ENCODE measurements around the gene SIGLEC6. TPM values are rescaled to one million over a fixed set of nuclear protein-coding genes. Genes with fewer than 3 reads are reported as not detected.

SIGLEC6 gene
- total RNA-seq, 1 experiment from 2014 or later: not detected

- intact Hi-C loops (cut with micrococcal nuclease): no loop called here
- TF ChIP-seq CBX3 (IDR thresholded peaks at IDR 0.05; ENCODE audit: low read depth) (no peak), SP1 (IDR thresholded peaks at IDR 0.05; ENCODE audit: low read depth) (no peak), SIN3A (IDR thresholded peaks at IDR 0.05; ENCODE audit: low read depth) (no peak), EZH2 (IDR thresholded peaks at IDR 0.05) (no peak), ZFX (IDR thresholded peaks at IDR 0.05) (no peak), ZNF274 (IDR thresholded peaks at IDR 0.05; ENCODE audit: low read depth, low read length) (no peak), TCF7L2 (IDR thresholded peaks at IDR 0.05; ENCODE audit: borderline replicate concordance, extremely low read depth, insufficient read depth, insufficient read length) (no peak), ZBTB33 (IDR thresholded peaks at IDR 0.05; ENCODE audit: extremely low read depth, insufficient replicate concordance, low read length) (no peak)
- TF ChIP-seq, protein P1, sequence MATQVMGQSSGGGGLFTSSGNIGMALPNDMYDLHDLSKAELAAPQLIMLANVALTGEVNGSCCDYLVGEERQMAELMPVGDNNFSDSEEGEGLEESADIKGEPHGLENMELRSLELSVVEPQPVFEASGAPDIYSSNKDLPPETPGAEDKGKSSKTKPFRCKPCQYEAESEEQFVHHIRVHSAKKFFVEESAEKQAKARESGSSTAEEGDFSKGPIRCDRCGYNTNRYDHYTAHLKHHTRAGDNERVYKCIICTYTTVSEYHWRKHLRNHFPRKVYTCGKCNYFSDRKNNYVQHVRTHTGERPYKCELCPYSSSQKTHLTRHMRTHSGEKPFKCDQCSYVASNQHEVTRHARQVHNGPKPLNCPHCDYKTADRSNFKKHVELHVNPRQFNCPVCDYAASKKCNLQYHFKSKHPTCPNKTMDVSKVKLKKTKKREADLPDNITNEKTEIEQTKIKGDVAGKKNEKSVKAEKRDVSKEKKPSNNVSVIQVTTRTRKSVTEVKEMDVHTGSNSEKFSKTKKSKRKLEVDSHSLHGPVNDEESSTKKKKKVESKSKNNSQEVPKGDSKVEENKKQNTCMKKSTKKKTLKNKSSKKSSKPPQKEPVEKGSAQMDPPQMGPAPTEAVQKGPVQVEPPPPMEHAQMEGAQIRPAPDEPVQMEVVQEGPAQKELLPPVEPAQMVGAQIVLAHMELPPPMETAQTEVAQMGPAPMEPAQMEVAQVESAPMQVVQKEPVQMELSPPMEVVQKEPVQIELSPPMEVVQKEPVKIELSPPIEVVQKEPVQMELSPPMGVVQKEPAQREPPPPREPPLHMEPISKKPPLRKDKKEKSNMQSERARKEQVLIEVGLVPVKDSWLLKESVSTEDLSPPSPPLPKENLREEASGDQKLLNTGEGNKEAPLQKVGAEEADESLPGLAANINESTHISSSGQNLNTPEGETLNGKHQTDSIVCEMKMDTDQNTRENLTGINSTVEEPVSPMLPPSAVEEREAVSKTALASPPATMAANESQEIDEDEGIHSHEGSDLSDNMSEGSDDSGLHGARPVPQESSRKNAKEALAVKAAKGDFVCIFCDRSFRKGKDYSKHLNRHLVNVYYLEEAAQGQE (IDR thresholded peaks at IDR 0.05; ENCODE audit: low read depth): no peak
- TF ChIP-seq, protein P2, sequence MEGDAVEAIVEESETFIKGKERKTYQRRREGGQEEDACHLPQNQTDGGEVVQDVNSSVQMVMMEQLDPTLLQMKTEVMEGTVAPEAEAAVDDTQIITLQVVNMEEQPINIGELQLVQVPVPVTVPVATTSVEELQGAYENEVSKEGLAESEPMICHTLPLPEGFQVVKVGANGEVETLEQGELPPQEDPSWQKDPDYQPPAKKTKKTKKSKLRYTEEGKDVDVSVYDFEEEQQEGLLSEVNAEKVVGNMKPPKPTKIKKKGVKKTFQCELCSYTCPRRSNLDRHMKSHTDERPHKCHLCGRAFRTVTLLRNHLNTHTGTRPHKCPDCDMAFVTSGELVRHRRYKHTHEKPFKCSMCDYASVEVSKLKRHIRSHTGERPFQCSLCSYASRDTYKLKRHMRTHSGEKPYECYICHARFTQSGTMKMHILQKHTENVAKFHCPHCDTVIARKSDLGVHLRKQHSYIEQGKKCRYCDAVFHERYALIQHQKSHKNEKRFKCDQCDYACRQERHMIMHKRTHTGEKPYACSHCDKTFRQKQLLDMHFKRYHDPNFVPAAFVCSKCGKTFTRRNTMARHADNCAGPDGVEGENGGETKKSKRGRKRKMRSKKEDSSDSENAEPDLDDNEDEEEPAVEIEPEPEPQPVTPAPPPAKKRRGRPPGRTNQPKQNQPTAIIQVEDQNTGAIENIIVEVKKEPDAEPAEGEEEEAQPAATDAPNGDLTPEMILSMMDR (IDR thresholded peaks at IDR 0.05 in 2 of 3, conservative IDR thresholded peaks at IDR 0.05 in 1 of 3; ENCODE audit: borderline replicate concordance in 1 of 3, insufficient read depth in 1 of 3, low read depth in 2 of 3, low read length in 2 of 3): no peak
- Histone ChIP-seq H3K36me3 (ENCODE audit: control insufficient read depth in 1 of 2, insufficient read depth in 2 of 2, low read length in 2 of 2) (no peaks in the 10 kb centered on the region), H3K27me3 (ENCODE audit: insufficient read depth, low read length) (peaks cover 55% of the 10 kb centered on the region), H3K4me3 (replicated peaks in 1 of 2; ENCODE audit: low read depth in 1 of 2, low read length in 2 of 2) (no peak overlapping the region), H3K9ac (ENCODE audit: low read length) (no peak overlapping the region), H3K9me2 (ENCODE audit: insufficient read depth) (no peaks in the 10 kb centered on the region), H3K4me2 (ENCODE audit: low read length) (no peak overlapping the region), H3K4me1 (ENCODE audit: control insufficient read depth in 1 of 2, insufficient read depth in 2 of 2, low read length in 2 of 2) (no peaks in the 10 kb centered on the region), H3K27ac (ENCODE audit: low read depth, low read length) (no peak overlapping the region), H2AFZ (ENCODE audit: low read depth, low read length, poor library complexity, severe bottlenecking) (no peak overlapping the region), H3K9me3 (ENCODE audit: control insufficient read depth in 1 of 2, insufficient read depth in 1 of 2, low read depth in 1 of 2, low read length in 2 of 2) (no peaks in the 10 kb centered on the region; a peak in 1 of 4 replicates), H3K79me2 (ENCODE audit: insufficient read depth, low read length) (no peaks in the 10 kb centered on the region), H4K20me1 (ENCODE audit: insufficient read depth) (no peaks in the 10 kb centered on the region)
- DNase-seq (ENCODE audit: low read depth, low spot score) (no peak), ATAC-seq (no peak)
- CTCF ChIA-PET: interaction anchor here (1.2 kb wide), 1 partner anchor 136 kb away, joined by 3 read pairs; no protein-coding TSS in a partner anchor
- RAD21 ChIA-PET (ENCODE audit: low non-redundant PET in 1 of 2, low total read pairs in 2 of 2, uncharacterized antibody in 2 of 2, unreplicated experiment in 2 of 2): no interaction called here
- POLR2A ChIA-PET: no interaction called here
- no TSS peak for BruUV-seq (replicated peaks)
Observed at GRCh38 chr19:51524666-51525264, 6.7 kb downstream of the SIGLEC6 start.

Data from HCT116 (cell line).